Stimulated activated memory B cell treated with anti-CD40 and anti-IgM and Interleukin-4, amounts not matched to agents 10 μg/mL and 1 μg/mL and 100 μg/mL, for 72 hours (primary cell): ENCODE data around the gene CTNNBL1.

Source experiments
- ATAC-seq: fragments of 150-1000 bp; cut with Tn5 transposase; 2 replicates; pipeline ENCODE4 v1.10.0; 2021
- H3K27ac Mint-ChIP-seq: one replicate; pipeline ENCODE4 v1.8.0; 2022; ENCODE audit warnings: mild to moderate bottlenecking, mixed read lengths
- H3K27me3 Mint-ChIP-seq: one replicate; pipeline ENCODE4 v1.8.0; 2022; ENCODE audit warnings: mixed read lengths
- H3K36me3 Mint-ChIP-seq: one replicate; pipeline ENCODE4 v1.8.0; 2022; ENCODE audit warnings: mixed read lengths
- H3K4me1 Mint-ChIP-seq: one replicate; pipeline ENCODE4 v1.8.0; 2022; ENCODE audit warnings: mixed read lengths
- H3K4me3 Mint-ChIP-seq: one replicate; pipeline ENCODE4 v1.8.0; 2022; ENCODE audit warnings: mild to moderate bottlenecking, moderate library complexity, mixed read lengths
- H3K9me3 Mint-ChIP-seq: one replicate; pipeline ENCODE4 v1.8.0; 2022; ENCODE audit warnings: mixed read lengths

CTNNBL1 gene

DNA sequence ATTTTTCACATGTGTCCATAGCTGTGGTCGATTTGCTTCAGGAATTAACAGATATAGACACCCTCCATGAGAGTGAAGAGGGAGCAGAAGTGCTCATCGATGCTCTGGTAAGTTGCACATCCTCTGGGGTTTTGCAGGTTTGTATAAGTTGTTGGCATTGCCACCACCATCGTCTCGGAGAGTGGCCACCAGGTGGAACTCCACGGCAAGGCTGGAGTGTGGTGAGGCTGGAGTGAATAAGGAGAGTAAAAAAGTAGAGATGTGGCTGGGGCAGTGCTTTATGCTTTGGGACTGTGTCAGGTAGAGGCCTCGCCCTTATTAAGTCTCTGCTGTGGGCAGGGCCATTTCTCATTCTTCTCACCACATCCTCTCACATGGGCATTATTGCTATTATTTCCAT lies 63.7 kb downstream of the CTNNBL1 start:
- no peaks in the 10 kb centered on the region for H3K27me3 Mint-ChIP-seq
- peaks cover 70% of the 10 kb centered on the region for H3K36me3 Mint-ChIP-seq
- H3K4me3 Mint-ChIP-seq = no peak overlapping the region
- H3K9me3 Mint-ChIP-seq = no peaks in the 10 kb centered on the region
- peak; percentile 43 for ATAC-seq
- peaks cover 24% of the 10 kb centered on the region for H3K4me1 Mint-ChIP-seq
- no peak overlapping the region for H3K27ac Mint-ChIP-seq

DNA sequence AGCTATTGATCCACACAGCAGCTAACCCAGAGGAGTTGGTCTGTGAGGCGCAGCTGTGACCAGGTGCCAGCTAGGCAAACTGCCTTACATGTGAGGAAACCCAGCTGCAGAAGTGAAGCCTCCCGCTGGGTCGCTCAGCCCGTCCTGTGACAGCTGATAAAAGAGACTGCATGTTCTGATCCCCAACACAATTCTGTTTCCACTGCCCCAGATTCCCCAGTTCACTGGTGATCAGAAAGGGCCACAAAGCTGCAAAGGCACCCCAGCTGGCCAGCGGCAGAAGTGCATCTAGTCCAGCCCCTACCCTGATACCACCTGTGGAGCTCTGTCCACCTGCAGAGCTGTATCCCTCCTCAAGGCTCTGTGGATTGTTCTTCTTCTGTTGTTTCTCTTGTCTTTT lies 64.5 kb downstream of the CTNNBL1 start:
- no peak overlapping the region for H3K27ac Mint-ChIP-seq
- no peaks in the 10 kb centered on the region for H3K27me3 Mint-ChIP-seq
- peaks cover 75% of the 10 kb centered on the region for H3K36me3 Mint-ChIP-seq
- no peaks in the 10 kb centered on the region for H3K9me3 Mint-ChIP-seq
- H3K4me3 Mint-ChIP-seq = no peak overlapping the region
- peaks cover 24% of the 10 kb centered on the region for H3K4me1 Mint-ChIP-seq
- no peak for ATAC-seq

DNA sequence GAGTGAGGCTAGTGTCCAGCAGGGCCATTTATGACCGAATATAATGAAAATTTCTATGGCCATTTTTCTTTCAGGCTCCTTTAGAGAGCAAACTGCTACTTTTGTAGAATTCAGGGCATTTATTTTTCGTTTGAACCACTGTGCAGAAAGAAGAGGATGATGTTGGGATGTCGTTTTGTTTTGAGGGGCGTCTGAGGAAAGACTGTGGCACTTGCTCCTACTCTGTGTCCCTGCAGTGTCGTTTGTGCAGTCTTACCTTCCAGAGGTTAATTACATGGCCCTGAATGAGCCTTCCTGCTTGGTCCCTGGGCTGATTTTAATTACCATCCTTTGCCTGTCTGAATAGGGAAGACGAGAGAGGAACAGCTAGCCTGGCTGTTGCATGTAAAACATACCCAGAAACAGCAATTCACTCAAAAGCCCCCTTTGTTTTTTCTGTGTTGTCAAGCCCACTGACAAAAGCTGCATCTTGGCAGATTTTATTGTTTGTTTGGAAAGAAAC lies 65.3 kb downstream of the CTNNBL1 start:
- no peak for ATAC-seq
- H3K27ac Mint-ChIP-seq = no peak overlapping the region

DNA sequence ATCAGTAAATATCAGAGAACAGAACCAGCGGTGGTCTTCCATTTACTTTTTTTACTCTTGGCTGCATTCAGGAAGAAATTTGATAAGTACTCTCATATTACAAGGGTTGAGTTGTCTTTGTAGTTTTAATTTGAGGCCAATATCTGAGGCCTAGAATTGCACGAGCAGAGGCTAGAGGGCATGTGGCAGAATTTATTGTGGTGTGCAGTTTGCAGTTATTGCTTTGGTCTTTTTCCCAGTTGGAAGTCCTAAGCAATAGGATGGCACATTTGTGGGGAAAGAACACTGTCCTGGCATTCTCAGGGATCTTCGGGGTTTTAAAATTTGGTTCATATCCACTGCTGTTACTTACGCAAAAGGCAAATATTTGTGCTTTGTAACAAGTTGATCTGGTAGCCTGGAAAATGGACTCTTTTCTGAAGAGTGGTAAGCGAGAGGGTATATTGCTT lies 66.0 kb downstream of the CTNNBL1 start:
- Mint-ChIP-seq H3K9me3 (no peaks in the 10 kb centered on the region), H3K36me3 (peaks cover 68% of the 10 kb centered on the region), H3K27ac (no peak overlapping the region), H3K4me1 (peaks cover 24% of the 10 kb centered on the region), H3K4me3 (no peak overlapping the region), H3K27me3 (no peaks in the 10 kb centered on the region)
- no peak for ATAC-seq

More for the DNA sequence above, 65.3 kb downstream of the CTNNBL1 start:
- H3K36me3 Mint-ChIP-seq = peaks cover 73% of the 10 kb centered on the region
- H3K4me1 Mint-ChIP-seq = peaks cover 24% of the 10 kb centered on the region
- no peak overlapping the region for H3K4me3 Mint-ChIP-seq
- no peaks in the 10 kb centered on the region for H3K27me3 Mint-ChIP-seq
- no peaks in the 10 kb centered on the region for H3K9me3 Mint-ChIP-seq

DNA sequence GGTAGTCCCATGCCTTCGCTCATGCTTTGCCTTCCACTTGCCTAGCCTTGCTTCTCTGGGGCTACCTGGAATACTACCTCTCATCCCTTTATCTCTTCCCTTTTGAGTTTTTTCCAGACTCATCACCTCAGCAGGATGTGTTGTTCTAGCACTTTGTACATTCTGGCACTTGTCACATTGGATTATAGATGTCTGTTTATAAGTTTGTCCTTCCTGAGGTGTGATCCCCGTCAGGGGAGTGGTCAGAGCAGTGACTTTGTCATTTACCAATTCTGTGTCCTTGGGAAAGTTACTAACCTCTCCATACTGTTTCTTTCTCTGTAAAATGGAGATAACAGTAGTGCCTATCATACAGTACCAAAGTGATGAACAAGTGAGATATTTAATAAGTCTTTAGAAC lies 66.5 kb downstream of the CTNNBL1 start:
- peaks cover 24% of the 10 kb centered on the region for H3K4me1 Mint-ChIP-seq
- H3K27ac Mint-ChIP-seq = no peak overlapping the region
- H3K4me3 Mint-ChIP-seq = no peak overlapping the region
- H3K36me3 Mint-ChIP-seq = peaks cover 74% of the 10 kb centered on the region
- no peaks in the 10 kb centered on the region for H3K27me3 Mint-ChIP-seq
- ATAC-seq = no peak
- H3K9me3 Mint-ChIP-seq = no peaks in the 10 kb centered on the region

DNA sequence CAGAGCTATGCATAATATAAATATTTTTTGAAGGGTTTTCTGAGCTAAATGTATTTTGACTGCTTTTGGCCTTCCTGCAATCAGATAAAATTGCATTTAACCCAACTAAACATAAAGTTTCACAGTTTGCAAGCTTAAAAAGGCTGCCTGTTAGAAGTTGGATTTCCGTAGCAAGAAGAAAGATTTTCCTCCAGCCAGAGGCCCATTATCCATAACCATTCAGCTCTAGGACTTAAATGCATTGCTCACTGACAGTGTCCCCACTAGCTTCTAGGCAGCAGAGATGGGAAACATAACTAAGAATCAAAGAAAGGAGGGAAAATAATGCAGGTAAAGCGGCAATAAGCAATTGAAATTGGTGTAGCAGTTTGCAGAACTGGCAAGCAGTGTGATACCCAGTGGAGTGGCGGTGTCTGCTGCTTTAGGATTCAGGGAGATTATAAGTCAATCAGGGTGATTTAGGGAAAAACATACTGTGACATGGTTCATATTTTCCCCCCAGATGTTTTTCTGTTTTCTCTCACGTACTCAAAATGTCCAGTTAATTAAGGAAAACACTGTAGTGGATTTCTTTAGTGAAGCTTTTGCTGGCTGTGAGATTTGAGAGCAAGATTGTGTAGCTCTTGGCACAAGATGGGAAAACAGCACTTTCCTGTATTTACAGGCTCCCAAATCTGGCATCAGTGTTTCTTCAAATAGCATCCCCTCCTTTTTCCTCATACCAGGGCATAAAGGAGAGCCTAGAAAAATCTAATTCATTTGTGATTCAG lies 69.1 kb downstream of the CTNNBL1 start:
- no peak for ATAC-seq
- H3K36me3 Mint-ChIP-seq = peaks cover 69% of the 10 kb centered on the region
- no peaks in the 10 kb centered on the region for H3K4me1 Mint-ChIP-seq
- H3K27me3 Mint-ChIP-seq = no peaks in the 10 kb centered on the region
- H3K4me3 Mint-ChIP-seq = no peak overlapping the region
- H3K27ac Mint-ChIP-seq = no peak overlapping the region
- H3K9me3 Mint-ChIP-seq = no peaks in the 10 kb centered on the region

DNA sequence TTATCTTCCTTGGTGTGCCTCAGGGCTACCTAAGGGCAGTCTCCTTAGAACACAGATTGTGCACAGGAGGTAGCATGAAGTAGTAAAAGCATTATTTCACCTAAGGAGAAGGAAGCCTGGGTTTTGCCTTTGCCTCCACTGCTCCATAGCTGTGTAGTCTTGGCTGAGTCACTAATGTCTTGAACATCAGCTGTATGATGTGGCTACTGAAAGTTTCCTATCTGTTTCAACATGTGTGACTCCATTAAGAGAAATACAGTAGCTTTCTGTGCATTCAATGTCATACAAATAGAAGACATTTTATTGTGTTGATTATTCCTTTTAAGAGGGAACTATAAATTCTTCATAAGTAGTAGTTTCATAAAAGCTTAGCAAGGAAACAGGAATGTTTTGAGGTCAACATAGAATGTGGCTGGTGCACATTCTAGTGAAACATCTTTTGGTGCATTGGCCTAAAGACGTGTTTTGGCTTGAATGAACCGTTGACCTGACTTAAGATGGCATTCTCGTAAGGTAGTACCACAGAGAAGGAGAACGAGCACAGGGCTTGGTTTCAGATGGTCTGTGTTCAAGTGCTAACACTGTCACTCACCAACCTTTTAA lies 70.6 kb downstream of the CTNNBL1 start:
- Mint-ChIP-seq H3K36me3 (peaks cover 62% of the 10 kb centered on the region), H3K4me3 (no peak overlapping the region), H3K4me1 (no peaks in the 10 kb centered on the region), H3K27me3 (no peaks in the 10 kb centered on the region), H3K9me3 (no peaks in the 10 kb centered on the region), H3K27ac (no peak overlapping the region)
- no peak for ATAC-seq

DNA sequence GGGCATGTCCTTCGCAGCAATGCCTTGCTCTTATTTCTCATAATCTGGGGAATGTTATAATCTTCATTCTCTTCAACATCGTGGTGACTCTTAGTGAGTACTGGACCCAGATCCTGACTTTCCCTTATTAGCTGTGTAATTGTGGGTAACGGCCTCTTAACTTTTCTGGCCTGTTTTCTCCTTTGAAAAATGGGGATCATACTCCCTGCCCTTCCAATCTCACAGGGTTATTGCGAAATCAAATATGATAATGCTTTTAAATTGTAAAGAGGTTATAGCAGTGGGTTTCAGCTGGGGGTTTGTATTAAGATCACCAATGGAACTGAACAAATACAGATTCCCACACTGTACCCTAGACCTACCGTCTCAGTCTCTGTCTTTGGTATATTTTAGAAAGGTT lies 77.1 kb downstream of the CTNNBL1 start:
- no peak for ATAC-seq
- Mint-ChIP-seq H3K36me3 (peaks cover 58% of the 10 kb centered on the region), H3K4me3 (no peak overlapping the region), H3K4me1 (peaks cover 17% of the 10 kb centered on the region), H3K9me3 (no peaks in the 10 kb centered on the region), H3K27me3 (no peaks in the 10 kb centered on the region), H3K27ac (peak overlapping the region; percentile 56)

DNA sequence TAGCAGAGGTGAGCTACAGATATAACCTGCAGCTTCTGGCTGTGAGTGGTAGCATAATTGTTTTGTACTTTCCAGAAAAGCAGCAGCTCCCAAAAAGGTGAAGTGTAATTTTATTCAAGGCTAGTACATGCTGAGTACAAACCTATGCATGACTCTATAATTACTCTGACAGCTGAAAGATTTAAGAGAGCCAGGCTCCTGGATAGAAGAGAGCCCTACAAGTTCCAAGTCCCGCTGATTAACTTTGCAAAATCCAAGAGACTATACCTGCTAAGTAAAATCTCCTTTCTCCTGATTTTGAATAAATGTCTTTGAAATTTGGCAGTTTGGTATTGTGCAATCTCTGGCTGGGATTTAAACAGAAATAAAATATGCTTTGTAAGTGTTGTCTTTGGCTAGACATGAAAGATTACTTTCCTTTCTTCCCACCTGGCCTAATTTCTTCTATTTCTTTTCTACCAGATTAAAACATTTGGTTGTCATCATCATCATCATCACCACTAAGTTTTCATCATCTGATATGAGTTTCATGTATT lies 79.5 kb downstream of the CTNNBL1 start:
- Mint-ChIP-seq H3K27ac (peak overlapping the region; percentile 67), H3K4me1 (peaks cover 36% of the 10 kb centered on the region), H3K9me3 (no peaks in the 10 kb centered on the region), H3K36me3 (peaks cover 52% of the 10 kb centered on the region), H3K4me3 (no peak overlapping the region), H3K27me3 (no peaks in the 10 kb centered on the region)
- ATAC-seq = no peak

DNA sequence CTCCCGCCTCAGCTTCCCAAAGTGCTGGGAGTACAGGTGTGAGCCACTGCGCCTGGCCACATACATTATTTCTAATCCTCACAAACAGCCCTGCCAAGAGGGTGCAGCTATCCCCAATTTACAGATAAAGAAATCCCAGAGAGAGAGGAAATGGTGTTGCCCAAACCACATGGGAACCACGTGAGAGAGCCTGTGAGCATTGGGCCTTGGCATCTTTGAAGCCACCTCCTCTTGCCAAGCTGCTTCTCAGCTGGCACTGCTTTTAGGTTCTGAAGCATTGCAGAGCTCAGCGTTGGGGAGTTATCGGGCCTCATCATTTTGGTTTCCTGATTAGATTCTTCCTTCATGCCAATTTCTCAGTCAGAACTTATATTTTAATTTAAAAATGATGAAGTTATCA lies 80.3 kb downstream of the CTNNBL1 start:
- Mint-ChIP-seq H3K9me3 (no peaks in the 10 kb centered on the region), H3K4me1 (peaks cover 37% of the 10 kb centered on the region), H3K27ac (peak overlapping the region; percentile 67), H3K36me3 (peaks cover 60% of the 10 kb centered on the region), H3K4me3 (no peak overlapping the region), H3K27me3 (no peaks in the 10 kb centered on the region)
- ATAC-seq = no peak

DNA sequence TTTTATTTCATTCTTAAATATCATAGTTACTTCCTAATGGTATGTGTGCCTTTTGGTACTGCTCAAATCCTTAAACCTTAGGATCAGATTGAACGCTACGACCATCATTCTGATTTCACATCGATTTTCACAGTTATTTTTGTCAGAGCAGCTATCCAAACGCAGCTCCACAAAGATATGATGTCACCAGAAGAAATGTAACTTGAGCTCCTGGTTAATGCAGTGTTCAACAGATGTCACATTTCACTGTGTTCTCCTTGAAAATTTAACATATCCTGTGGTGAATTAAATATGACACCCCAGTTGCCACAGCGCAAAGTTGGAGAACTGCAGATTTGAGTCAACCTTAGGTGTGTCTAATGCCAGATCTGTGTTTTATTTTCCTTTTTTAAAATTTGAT lies 81.4 kb downstream of the CTNNBL1 start:
- H3K4me1 Mint-ChIP-seq = peaks cover 47% of the 10 kb centered on the region
- H3K27ac Mint-ChIP-seq = no peak overlapping the region
- H3K36me3 Mint-ChIP-seq = peaks cover 61% of the 10 kb centered on the region
- H3K27me3 Mint-ChIP-seq = no peaks in the 10 kb centered on the region
- H3K4me3 Mint-ChIP-seq = no peak overlapping the region
- no peak for ATAC-seq
- H3K9me3 Mint-ChIP-seq = no peaks in the 10 kb centered on the region

DNA sequence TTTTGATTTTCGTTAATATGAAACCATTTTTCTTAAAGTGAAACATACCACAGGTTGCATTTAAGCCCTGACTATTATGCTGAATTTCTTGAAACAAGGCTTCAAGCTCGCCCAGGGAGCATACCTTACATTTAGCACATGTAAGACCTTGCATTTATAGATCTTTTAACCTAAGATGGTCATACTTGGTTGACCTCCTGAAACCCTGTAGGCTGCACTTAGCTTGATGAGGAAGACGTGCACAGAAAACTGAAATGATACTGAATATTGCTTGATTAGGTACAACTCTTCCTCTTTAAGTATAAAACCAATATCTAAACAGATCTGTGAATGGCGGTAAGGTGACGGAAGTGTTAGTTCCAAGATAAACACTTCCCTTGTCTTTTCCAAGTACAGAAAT lies 82.2 kb downstream of the CTNNBL1 start:
- ATAC-seq = peak; percentile 57
- H3K27me3 Mint-ChIP-seq = no peaks in the 10 kb centered on the region
- H3K9me3 Mint-ChIP-seq = no peaks in the 10 kb centered on the region
- H3K4me1 Mint-ChIP-seq = peaks cover 48% of the 10 kb centered on the region
- H3K27ac Mint-ChIP-seq = peak overlapping the region; percentile 59
- peak overlapping the region; percentile 33 for H3K4me3 Mint-ChIP-seq
- peaks cover 56% of the 10 kb centered on the region for H3K36me3 Mint-ChIP-seq

DNA sequence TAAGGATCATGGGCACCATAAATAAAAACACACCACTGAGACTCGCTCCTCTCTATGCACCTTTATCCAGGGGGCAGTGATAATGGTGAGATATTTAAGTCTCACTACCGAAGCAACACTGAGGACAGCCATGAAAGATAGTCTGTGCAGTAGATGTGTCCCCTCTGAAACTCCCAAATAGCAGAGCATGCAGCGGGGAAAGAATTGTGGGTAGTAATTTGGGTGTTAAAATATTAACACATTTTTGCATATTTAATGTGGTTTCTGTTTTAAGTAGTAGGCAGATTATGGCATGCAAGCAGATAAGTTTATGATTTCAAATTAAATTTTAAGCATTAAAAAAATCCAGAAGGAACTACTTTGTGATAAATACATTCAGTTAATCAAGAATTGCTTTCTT lies 82.7 kb downstream of the CTNNBL1 start:
- no peaks in the 10 kb centered on the region for H3K27me3 Mint-ChIP-seq
- ATAC-seq = no peak
- no peaks in the 10 kb centered on the region for H3K9me3 Mint-ChIP-seq
- peaks cover 49% of the 10 kb centered on the region for H3K4me1 Mint-ChIP-seq
- H3K36me3 Mint-ChIP-seq = peaks cover 56% of the 10 kb centered on the region
- H3K27ac Mint-ChIP-seq = peak overlapping the region; percentile 59
- H3K4me3 Mint-ChIP-seq = peak overlapping the region; percentile 33

DNA sequence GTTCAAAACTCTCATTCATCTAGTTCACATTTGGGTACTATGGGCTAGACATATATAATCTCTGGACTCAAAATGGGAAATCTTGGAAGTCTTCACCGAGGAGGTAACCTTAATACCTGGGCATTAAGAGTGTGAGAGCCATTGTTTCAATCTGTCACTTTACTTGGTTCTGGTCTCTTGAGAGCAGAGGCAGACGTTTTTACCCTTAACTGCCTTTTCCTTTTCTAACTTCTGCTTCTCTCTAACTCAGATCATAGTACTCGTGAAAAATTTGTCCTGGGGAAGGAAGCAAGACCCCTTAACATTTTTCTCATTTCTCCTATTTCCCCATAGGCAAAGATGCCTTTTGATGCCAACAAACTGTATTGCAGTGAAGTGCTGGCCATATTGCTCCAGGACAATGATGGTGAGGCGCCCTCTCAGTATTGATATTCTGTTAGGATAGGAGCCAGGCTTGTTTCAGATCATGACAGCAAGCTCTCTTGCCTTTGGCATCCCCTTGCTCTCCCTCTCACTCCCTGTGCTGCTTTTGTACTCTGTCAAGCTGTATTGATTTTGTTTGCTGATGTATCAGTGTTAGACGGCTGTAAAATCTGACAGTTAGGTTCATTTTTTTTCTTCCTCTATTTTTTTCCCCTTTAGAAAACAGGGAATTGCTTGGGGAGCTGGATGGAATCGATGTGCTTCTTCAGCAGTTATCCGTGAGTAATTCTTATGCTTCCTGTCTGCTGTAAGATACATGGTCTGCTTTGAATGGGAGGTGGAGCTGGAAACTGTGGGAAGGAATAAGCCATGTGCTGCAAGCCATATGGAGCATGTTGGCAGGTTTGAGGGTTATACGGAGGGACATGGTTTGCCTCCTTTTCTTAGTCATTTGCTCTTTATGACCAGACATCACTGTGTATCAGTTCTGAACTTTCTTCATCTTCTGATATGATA lies 83.5 kb downstream of the CTNNBL1 start:
- H3K4me3 Mint-ChIP-seq = no peak overlapping the region
- peak overlapping the region; percentile 59 for H3K27ac Mint-ChIP-seq
- no peaks in the 10 kb centered on the region for H3K27me3 Mint-ChIP-seq
- H3K4me1 Mint-ChIP-seq = peaks cover 50% of the 10 kb centered on the region
- no peaks in the 10 kb centered on the region for H3K9me3 Mint-ChIP-seq
- peaks cover 56% of the 10 kb centered on the region for H3K36me3 Mint-ChIP-seq
- no peak for ATAC-seq
